ENCODE data around the gene STKLD1.
A peak's percentile ranks its signal among the peaks of the same experiment; 100 is the strongest.
"Not testable (repeated sequence)": the region's sequence is repeated elsewhere in the genome, so short reads cannot be mapped to it uniquely, and the experiment has no call there.

Gene STKLD1

GRCh38 chr9:133361507-133362092 is 14.6 kb upstream of the STKLD1 start:
- DNase-seq (ENCODE audit: low read depth, low spot score), result no peak

GRCh38 chr9:133362359-133363044 is 13.7 kb upstream of the STKLD1 start:
- DNase-seq (ENCODE audit: low read depth, low spot score), result no peak

GRCh38 chr9:133366435-133366834 is 9.7 kb upstream of the STKLD1 start:
- no peak for DNase-seq (ENCODE audit: low read depth, low spot score)

GRCh38 chr9:133367221-133367620 is 8.9 kb upstream of the STKLD1 start:
- DNase-seq (ENCODE audit: low read depth, low spot score), result no peak

- no peak for DNase-seq (ENCODE audit: low read depth, low spot score)
Measured at GRCh38 chr9:133367778-133368177, 8.4 kb upstream of the STKLD1 start.

GRCh38 chr9:133368249-133368881 is 7.8 kb upstream of the STKLD1 start:
- no peak for DNase-seq (ENCODE audit: low read depth, low spot score)

GRCh38 chr9:133369422-133369821 is 6.7 kb upstream of the STKLD1 start:
- no peak for DNase-seq (ENCODE audit: low read depth, low spot score)

- no peak for DNase-seq (ENCODE audit: low read depth, low spot score)
Measured at GRCh38 chr9:133369933-133370332, 6.2 kb upstream of the STKLD1 start.

GRCh38 chr9:133370685-133371084 is 5.5 kb upstream of the STKLD1 start:
- DNase-seq (ENCODE audit: low read depth, low spot score), result no peak

GRCh38 chr9:133371261-133371711 is 4.9 kb upstream of the STKLD1 start:
- DNase-seq (ENCODE audit: low read depth, low spot score), result no peak

- DNase-seq (ENCODE audit: low read depth, low spot score), result no peak
Measured at GRCh38 chr9:133372144-133372543, 4.0 kb upstream of the STKLD1 start.

- DNase-seq (ENCODE audit: low read depth, low spot score), result no peak
Measured at GRCh38 chr9:133374612-133375115, 1.5 kb upstream of the STKLD1 start.

GRCh38 chr9:133375116-133375723 is 946 bp upstream of the STKLD1 start:
- DNase-seq (ENCODE audit: low read depth, low spot score), result peak; percentile 49

GRCh38 chr9:133377280-133377679 is 1.1 kb downstream of the STKLD1 start:
- not testable (repeated sequence) for DNase-seq (ENCODE audit: low read depth, low spot score)

- DNase-seq (ENCODE audit: low read depth, low spot score), result peak; percentile 18
Measured at GRCh38 chr9:133377721-133378216, 1.6 kb downstream of the STKLD1 start.

- DNase-seq (ENCODE audit: low read depth, low spot score), result no peak
Measured at GRCh38 chr9:133378408-133378962, 2.3 kb downstream of the STKLD1 start.

- DNase-seq (ENCODE audit: low read depth, low spot score), result no peak
Measured at GRCh38 chr9:133379153-133380086, 3.3 kb downstream of the STKLD1 start.

- DNase-seq (ENCODE audit: low read depth, low spot score), result no peak
Measured at GRCh38 chr9:133380734-133381133, 4.6 kb downstream of the STKLD1 start.

GRCh38 chr9:133382507-133383141 is 6.5 kb downstream of the STKLD1 start:
- DNase-seq (ENCODE audit: low read depth, low spot score), result no peak

- DNase-seq (ENCODE audit: low read depth, low spot score), result no peak
Measured at GRCh38 chr9:133383438-133383837, 7.3 kb downstream of the STKLD1 start.

All from ELF-1 (cell line).